Hematopoietic multipotent progenitor cell treated with erythropoietin and hydrocortisone succinate and interleukin-3 and kit ligand, for 4 days (in vitro differentiated cells): ENCODE results near the gene EWSR1.
"Not testable (repeated sequence)": the region's sequence is repeated elsewhere in the genome, so short reads cannot be mapped to it uniquely, and the experiment has no call there.

ENCODE experiments used
- DNase-seq: peaks from one replicate; pipeline ENCODE4 v3.0.0-alpha.2; 2015

The EWSR1 gene

GRCh38 chr22:29267858-29268510 is at the start of gene EWSR1, which contains the start of gene RHBDD3:
EWSR1 (plus strand) TSS chr22:29268268; CDS start chr22:29268337, 69 bp downstream.
RHBDD3 (minus strand) TSS chr22:29267981; CDS start chr22:29265626, 2,355 bp downstream.
- DNase-seq = peak; percentile 98

- no peak for DNase-seq
Observed at GRCh38 chr22:29218758-29219408, 49.2 kb upstream of the EWSR1 start.

- not testable (repeated sequence) for DNase-seq
Observed at GRCh38 chr22:29219409-29219782, 48.7 kb upstream of the EWSR1 start.

- DNase-seq = no peak
Observed at GRCh38 chr22:29219881-29220670, 48.0 kb upstream of the EWSR1 start.

GRCh38 chr22:29224121-29224858 is 43.8 kb upstream of the EWSR1 start:
- DNase-seq = no peak

- no peak for DNase-seq
Observed at GRCh38 chr22:29224859-29225410, 43.1 kb upstream of the EWSR1 start.

- peak; percentile 74 for DNase-seq
Observed at GRCh38 chr22:29225422-29226090, 42.5 kb upstream of the EWSR1 start.

- no peak for DNase-seq
Observed at GRCh38 chr22:29226351-29226981, 41.6 kb upstream of the EWSR1 start.

- DNase-seq = no peak
Observed at GRCh38 chr22:29230972-29231875, 36.8 kb upstream of the EWSR1 start.

- DNase-seq = no peak
Observed at GRCh38 chr22:29231971-29232959, 35.8 kb upstream of the EWSR1 start.

- DNase-seq = no peak
Observed at GRCh38 chr22:29233277-29233877, 34.7 kb upstream of the EWSR1 start.

GRCh38 chr22:29240481-29240880 is 27.6 kb upstream of the EWSR1 start:
- DNase-seq = not testable (repeated sequence)

GRCh38 chr22:29243874-29244446 is 24.1 kb upstream of the EWSR1 start:
- no peak for DNase-seq

GRCh38 chr22:29244785-29245625 is 23.1 kb upstream of the EWSR1 start:
- no peak for DNase-seq

GRCh38 chr22:29245626-29246385 is 22.3 kb upstream of the EWSR1 start:
- peak; percentile 87 for DNase-seq

GRCh38 chr22:29247891-29248290 is 20.2 kb upstream of the EWSR1 start:
- DNase-seq = not testable (repeated sequence)

- no peak for DNase-seq
Observed at GRCh38 chr22:29251265-29251664, 16.8 kb upstream of the EWSR1 start.
